ENCODE results near the gene EMC10.

EMC10 gene

GRCh38 chr19:50500060-50500752, 23.9 kb downstream of the EMC10 start:
- no peak for DNase-seq

- DNase-seq = no peak
These were observed 24.4 kb downstream of the EMC10 start for GRCh38 chr19:50500753-50501151.

GRCh38 chr19:50501186-50501567, 24.9 kb downstream of the EMC10 start:
- no peak for DNase-seq

- no peak for DNase-seq
These were observed 25.5 kb downstream of the EMC10 start for GRCh38 chr19:50501568-50502475.

GRCh38 chr19:50505856-50506611, 29.7 kb downstream of the EMC10 start:
- no peak for DNase-seq

GRCh38 chr19:50506700-50507099, 30.4 kb downstream of the EMC10 start:
- DNase-seq = no peak

- no peak for DNase-seq
These were observed 31.1 kb downstream of the EMC10 start for GRCh38 chr19:50507376-50507775.

GRCh38 chr19:50508843-50509190, 32.5 kb downstream of the EMC10 start:
- no peak for DNase-seq

GRCh38 chr19:50509366-50509765, 33.1 kb downstream of the EMC10 start:
- no peak for DNase-seq

GRCh38 chr19:50510121-50510670, 33.9 kb downstream of the EMC10 start:
- no peak for DNase-seq

GRCh38 chr19:50510700-50511068, 34.4 kb downstream of the EMC10 start:
- no peak for DNase-seq

GRCh38 chr19:50511069-50511822, 34.9 kb downstream of the EMC10 start, which contains the start of gene JOSD2:
Gene JOSD2, minus strand, starts transcription at chr19:50511191. Its CDS starts 760 bp downstream, at chr19:50510431.
- DNase-seq = peak; percentile 97

- DNase-seq = no peak
These were observed 36.0 kb downstream of the EMC10 start for GRCh38 chr19:50512112-50512998.

GRCh38 chr19:50512999-50513745, 36.9 kb downstream of the EMC10 start:
- DNase-seq = no peak

- DNase-seq = no peak
These were observed 37.5 kb downstream of the EMC10 start, which contains the start of gene ASPDH for GRCh38 chr19:50513746-50514345. Gene ASPDH, minus strand, starts transcription at chr19:50513913. Its CDS starts 90 bp downstream, at chr19:50513823.

GRCh38 chr19:50514346-50515167, 38.2 kb downstream of the EMC10 start:
- no peak for DNase-seq

- DNase-seq = no peak
These were observed 38.9 kb downstream of the EMC10 start for GRCh38 chr19:50515168-50515561.

- DNase-seq = no peak
These were observed 40.1 kb downstream of the EMC10 start for GRCh38 chr19:50516456-50516855.

Data from activated CD8-positive, alpha-beta memory T cell treated with anti-CD3 and anti-CD28 coated beads, Interleukin-2, amount 50 U/mL, for 48 hours (primary cell).